HG03135 (cell line): ENCODE measurements around the gene EPB41.
"Not testable (repeated sequence)": the region's sequence is repeated elsewhere in the genome, so short reads cannot be mapped to it uniquely, and the experiment has no call there.

Experiments used
- ATAC-seq: cut with Tn5 transposase; IDR thresholded peaks from one replicate; pipeline ENCODE4 v1.9.1; 2021; ENCODE audit warnings: mild to moderate bottlenecking, moderate library complexity; ENCODE audit not compliant: unreplicated experiment

EPB41 gene

GRCh38 chr1:29124366-29125236, 210.2 kb downstream of the EPB41 start:
- ATAC-seq, result no peak

- ATAC-seq, result no peak
Observed at GRCh38 chr1:29125237-29125641, 210.9 kb downstream of the EPB41 start.

GRCh38 chr1:29125788-29126187, 211.4 kb downstream of the EPB41 start:
- no peak for ATAC-seq

- ATAC-seq, result no peak
Observed at GRCh38 chr1:29126198-29126597, 211.8 kb downstream of the EPB41 start.

- no peak for ATAC-seq
Observed at GRCh38 chr1:29128739-29129138, 214.4 kb downstream of the EPB41 start.

GRCh38 chr1:29129916-29130315, 215.5 kb downstream of the EPB41 start:
- no peak for ATAC-seq

GRCh38 chr1:29131056-29131455, 216.7 kb downstream of the EPB41 start:
- not testable (repeated sequence) for ATAC-seq

- no peak for ATAC-seq
Observed at GRCh38 chr1:29133861-29134694, 219.7 kb downstream of the EPB41 start.

GRCh38 chr1:29134695-29135028, 220.3 kb downstream of the EPB41 start:
- no peak for ATAC-seq

GRCh38 chr1:29136391-29136915, 222.1 kb downstream of the EPB41 start:
- no peak for ATAC-seq

GRCh38 chr1:29142714-29143113, 228.3 kb downstream of the EPB41 start:
- ATAC-seq, result no peak

GRCh38 chr1:29144178-29144577, 229.8 kb downstream of the EPB41 start:
- no peak for ATAC-seq

- ATAC-seq, result no peak
Observed at GRCh38 chr1:29145739-29146437, 231.5 kb downstream of the EPB41 start.

GRCh38 chr1:29148656-29149491, 234.5 kb downstream of the EPB41 start:
- ATAC-seq, result no peak

GRCh38 chr1:29150346-29150745, 236.0 kb downstream of the EPB41 start:
- ATAC-seq, result not testable (repeated sequence)

GRCh38 chr1:29152046-29152805, 237.9 kb downstream of the EPB41 start:
- ATAC-seq, result no peak

- no peak for ATAC-seq
Observed at GRCh38 chr1:29156543-29157268, 242.3 kb downstream of the EPB41 start.

- ATAC-seq, result no peak
Observed at GRCh38 chr1:29157269-29157601, 242.9 kb downstream of the EPB41 start.

- no peak for ATAC-seq
Observed at GRCh38 chr1:29159773-29160172, 245.4 kb downstream of the EPB41 start.
